Esophagus muscularis mucosa (tissue), 3 donors: ENCODE measurements around the gene TMEM156.

ENCODE experiments used
- CTCF ChIP-seq, 3 experiments: fragments of 200-600 bp in 2 of 3; fragments of 450-650 bp in 1 of 3; sonication (generic) in 2 of 3; IDR thresholded peaks; one replicate each; pipeline ENCODE4 v1.5.1; 2017 to 2019; ENCODE audit warnings: antibody characterized with exemption in 3 of 3, mild to moderate bottlenecking in 2 of 3, moderate library complexity in 1 of 3
- POLR2A ChIP-seq: fragments of 450-650 bp; IDR thresholded peaks from one replicate; pipeline ENCODE4 v1.6.1; 2017; ENCODE audit warnings: antibody characterized with exemption, moderate library complexity, mild to moderate bottlenecking, low read depth
- POLR2AphosphoS5 ChIP-seq, 2 donors: sonication (generic); formaldehyde crosslinking; IDR thresholded peaks; one replicate each; pipeline ENCODE4 v1.6.1; 2017; ENCODE audit warnings: antibody characterized with exemption in 2 of 2

DNA sequence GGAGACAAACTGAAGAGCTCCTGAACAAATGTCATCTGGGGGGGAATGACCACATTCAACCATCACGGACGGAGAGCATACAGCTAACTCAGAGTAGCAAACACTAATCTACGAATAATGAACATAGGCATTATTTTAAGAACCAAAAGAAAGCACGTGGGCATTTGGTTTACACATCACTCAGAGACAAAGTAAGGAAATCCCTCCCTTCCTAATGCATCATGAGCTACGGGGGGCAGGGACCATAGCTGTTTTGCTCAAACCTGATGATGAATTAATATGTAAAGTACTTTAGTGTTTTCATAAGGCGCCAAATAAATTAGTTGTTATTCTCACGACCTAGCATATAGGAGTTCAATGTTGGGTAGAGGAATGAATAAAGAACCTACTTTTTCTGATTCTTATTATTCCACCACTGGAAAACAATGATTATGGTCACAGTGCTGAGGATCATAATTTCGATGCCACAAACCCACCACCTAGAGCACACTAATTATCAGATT lies 11.7 kb upstream of the TMEM156 start:
- TF ChIP-seq POLR2A (no peak), CTCF (IDR thresholded peaks at IDR 0.05) (no peak), POLR2AphosphoS5 (IDR thresholded peaks at IDR 0.05) (no peak)
